ENCODE results near the gene INPP5A.

The INPP5A gene

GRCh38 chr10:132684164-132684891, 146.7 kb downstream of the INPP5A start:
- no peak for DNase-seq (ENCODE audit: low read depth, low spot score)
- POLR2A ChIA-PET = no interaction called here
- CTCF ChIA-PET = no interaction called here
- TF ChIP-seq, protein P1, sequence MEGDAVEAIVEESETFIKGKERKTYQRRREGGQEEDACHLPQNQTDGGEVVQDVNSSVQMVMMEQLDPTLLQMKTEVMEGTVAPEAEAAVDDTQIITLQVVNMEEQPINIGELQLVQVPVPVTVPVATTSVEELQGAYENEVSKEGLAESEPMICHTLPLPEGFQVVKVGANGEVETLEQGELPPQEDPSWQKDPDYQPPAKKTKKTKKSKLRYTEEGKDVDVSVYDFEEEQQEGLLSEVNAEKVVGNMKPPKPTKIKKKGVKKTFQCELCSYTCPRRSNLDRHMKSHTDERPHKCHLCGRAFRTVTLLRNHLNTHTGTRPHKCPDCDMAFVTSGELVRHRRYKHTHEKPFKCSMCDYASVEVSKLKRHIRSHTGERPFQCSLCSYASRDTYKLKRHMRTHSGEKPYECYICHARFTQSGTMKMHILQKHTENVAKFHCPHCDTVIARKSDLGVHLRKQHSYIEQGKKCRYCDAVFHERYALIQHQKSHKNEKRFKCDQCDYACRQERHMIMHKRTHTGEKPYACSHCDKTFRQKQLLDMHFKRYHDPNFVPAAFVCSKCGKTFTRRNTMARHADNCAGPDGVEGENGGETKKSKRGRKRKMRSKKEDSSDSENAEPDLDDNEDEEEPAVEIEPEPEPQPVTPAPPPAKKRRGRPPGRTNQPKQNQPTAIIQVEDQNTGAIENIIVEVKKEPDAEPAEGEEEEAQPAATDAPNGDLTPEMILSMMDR (IDR thresholded peaks at IDR 0.05; ENCODE audit: insufficient read depth, low read length, missing control alignments) = no peak
- H3K4me3 ChIP-seq (ENCODE audit: low read depth, low read length) = no peak overlapping the region

DNA sequence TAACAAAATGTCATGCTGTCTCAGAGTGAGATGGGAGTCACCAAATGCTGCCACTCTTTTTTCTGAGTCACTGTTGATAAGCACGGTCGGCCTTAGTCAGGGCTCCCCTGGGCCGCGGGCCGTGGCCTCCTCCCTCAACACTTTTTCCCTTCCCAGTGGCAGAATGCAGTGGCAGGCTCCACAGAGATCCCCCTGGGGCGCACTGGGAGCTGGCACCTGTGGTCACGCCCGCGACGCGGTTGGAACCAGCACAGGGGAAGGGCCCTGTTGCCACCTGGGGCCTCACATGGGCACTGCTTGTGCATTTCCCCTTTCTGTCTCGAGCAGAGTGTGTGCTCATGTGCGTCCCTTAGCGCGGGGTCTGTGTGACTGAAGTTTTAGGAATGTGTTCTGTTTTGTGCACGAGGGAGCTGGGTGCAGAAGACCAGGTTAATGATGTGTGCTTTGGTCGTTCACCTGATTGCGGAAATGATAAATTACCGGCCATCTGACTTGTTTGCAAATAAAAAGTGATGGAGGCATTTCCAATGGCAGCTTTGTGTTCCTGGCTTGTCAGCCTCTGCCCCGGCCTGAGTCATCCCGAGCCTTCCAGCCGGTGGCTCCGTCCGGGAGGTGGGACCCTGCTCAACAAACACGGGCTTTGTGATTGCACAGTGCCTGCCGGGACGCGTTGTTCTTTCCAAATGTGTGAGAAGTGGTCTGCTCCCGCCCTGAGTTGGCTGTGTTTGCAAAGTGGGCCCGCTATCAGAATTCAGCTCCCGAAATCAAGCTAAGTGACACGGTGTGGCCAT, 147.7 kb downstream of the INPP5A start:
- ChIA-PET POLR2A (no interaction called here), CTCF (no interaction called here)
- DNase-seq (ENCODE audit: low read depth, low spot score) = no peak

DNA sequence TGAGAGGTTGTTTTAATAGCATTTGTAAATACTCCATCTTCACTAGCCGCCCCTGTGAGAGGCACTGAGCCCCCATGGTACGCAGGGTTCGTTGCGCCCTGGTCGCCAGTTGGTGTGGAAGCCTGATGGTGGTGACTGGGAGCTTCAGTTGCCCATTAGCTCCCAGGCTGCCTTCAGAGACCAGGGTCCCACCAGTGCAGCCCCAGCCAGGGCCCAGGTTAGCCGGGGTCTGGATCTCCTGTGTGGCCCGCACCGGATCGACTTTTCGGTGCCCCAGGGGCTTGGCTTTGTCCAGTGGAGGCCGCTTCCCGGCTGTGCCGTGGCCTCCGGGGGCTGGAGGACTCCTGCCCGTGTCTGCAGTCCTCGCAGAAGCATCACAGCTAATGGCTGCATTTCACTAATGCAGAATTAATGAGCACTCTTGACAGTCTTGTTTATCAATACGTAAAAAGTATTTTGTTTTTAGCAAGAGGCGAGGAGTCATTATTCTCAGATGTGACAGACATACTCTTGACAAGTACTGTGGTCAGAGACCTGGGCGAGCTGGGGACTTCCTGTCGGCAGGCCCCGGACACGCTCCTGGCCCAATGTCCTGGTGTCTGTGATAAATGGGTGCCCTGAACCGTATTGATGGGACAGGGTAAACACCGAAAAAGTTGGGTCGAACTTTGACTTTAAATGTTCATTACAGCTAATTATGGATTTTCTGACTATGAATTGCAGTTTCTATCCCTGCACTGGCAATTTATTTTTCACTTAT, 148.5 kb downstream of the INPP5A start:
- ChIA-PET POLR2A (no interaction called here), CTCF (no interaction called here)
- no peak overlapping the region for H3K4me3 ChIP-seq (ENCODE audit: low read depth, low read length)
- TF ChIP-seq, protein P1 (IDR thresholded peaks at IDR 0.05; ENCODE audit: insufficient read depth, low read length, missing control alignments) = no peak
- DNase-seq (ENCODE audit: low read depth, low spot score) = no peak

More for the DNA sequence above, 147.7 kb downstream of the INPP5A start:
- H3K4me3 ChIP-seq (ENCODE audit: low read depth, low read length) = no peak overlapping the region
- TF ChIP-seq, protein P1 (IDR thresholded peaks at IDR 0.05; ENCODE audit: insufficient read depth, low read length, missing control alignments) = no peak

- CTCF ChIA-PET = no interaction called here
- no peak for DNase-seq (ENCODE audit: low read depth, low spot score)
- no peak overlapping the region for H3K4me3 ChIP-seq (ENCODE audit: low read depth, low read length)
- TF ChIP-seq, protein P1 (IDR thresholded peaks at IDR 0.05; ENCODE audit: insufficient read depth, low read length, missing control alignments) = no peak
- POLR2A ChIA-PET = no interaction called here
These were observed 149.8 kb downstream of the INPP5A start for GRCh38 chr10:132687181-132687892.

DNA sequence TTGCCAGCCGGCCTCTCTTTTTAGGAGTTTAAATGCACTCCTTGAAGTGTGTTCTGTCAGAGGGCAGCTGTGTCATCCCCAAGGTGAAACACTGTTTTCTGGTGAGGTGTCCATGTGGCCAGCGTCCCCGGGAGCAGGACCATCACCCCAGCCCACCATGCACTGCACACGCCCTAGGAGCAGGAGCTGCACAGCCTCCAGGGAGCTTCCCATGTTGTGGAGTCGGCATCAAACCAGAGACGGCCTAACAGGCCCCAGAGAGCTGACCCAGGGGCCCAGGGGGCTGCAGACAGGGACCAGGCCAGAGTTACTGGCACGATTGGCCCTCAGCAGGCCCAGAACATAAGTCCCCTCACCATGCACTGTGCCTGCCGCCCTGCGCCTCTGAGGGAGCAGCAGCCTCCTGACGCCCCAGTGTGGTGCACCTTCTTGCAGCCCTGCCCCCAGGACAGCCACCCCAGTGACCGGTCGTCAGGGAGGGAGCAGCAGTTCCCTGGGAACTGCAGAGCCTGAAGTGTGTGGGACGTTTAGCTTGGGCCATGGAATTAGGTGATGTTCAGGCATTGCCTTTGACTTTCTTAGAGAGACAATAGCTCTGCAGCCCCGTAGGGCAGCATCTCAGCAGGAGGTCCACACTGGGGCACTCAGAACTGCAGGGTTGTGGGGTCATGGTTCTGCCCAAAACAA, 150.4 kb downstream of the INPP5A start:
- TF ChIP-seq, protein P1 (IDR thresholded peaks at IDR 0.05; ENCODE audit: insufficient read depth, low read length, missing control alignments) = no peak
- ChIA-PET POLR2A (no interaction called here), CTCF (no interaction called here)
- no peak overlapping the region for H3K4me3 ChIP-seq (ENCODE audit: low read depth, low read length)
- DNase-seq (ENCODE audit: low read depth, low spot score) = no peak
